ENCODE data around the gene ARHGDIG.

DNA sequence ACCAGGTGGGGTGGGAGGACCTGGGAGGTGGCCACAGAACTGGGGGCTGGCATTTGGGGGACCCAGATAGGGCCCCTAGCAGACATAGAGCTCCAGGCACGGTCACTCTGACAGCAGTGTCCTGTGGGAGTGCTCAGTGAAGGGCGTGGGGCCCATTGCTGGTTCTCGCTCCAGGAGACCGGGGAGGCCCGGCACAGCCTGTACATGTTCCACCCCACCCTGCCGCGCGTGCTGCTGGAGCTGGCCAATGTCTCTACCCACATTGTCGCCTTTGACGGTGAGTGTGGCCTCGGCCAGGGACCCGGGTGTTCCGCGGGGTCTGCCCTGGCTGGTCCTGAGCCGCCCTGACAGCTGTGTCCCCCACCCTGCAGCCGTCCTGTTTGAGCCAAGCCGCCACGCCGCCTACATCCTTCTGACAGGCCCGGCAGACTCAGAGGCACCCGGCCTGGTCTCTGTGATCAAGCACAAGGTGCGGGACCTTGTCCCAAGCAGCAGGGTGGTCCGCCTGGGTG lies 15.9 kb upstream of the ARHGDIG start:
- TF ChIP-seq, protein P1, sequence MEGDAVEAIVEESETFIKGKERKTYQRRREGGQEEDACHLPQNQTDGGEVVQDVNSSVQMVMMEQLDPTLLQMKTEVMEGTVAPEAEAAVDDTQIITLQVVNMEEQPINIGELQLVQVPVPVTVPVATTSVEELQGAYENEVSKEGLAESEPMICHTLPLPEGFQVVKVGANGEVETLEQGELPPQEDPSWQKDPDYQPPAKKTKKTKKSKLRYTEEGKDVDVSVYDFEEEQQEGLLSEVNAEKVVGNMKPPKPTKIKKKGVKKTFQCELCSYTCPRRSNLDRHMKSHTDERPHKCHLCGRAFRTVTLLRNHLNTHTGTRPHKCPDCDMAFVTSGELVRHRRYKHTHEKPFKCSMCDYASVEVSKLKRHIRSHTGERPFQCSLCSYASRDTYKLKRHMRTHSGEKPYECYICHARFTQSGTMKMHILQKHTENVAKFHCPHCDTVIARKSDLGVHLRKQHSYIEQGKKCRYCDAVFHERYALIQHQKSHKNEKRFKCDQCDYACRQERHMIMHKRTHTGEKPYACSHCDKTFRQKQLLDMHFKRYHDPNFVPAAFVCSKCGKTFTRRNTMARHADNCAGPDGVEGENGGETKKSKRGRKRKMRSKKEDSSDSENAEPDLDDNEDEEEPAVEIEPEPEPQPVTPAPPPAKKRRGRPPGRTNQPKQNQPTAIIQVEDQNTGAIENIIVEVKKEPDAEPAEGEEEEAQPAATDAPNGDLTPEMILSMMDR (conservative IDR thresholded peaks at IDR 0.05; ENCODE audit: low read length): no peak
- no peak for TF ChIP-seq EZH2phosphoT487 (IDR thresholded peaks at IDR 0.05; ENCODE audit: borderline replicate concordance, low read depth, low read length)
